Activated T-cell treated with anti-CD3 and anti-CD28 coated beads for 48 hours (primary cell): ENCODE data around the gene CEP57.
"Not testable (repeated sequence)": the region's sequence is repeated elsewhere in the genome, so short reads cannot be mapped to it uniquely, and the experiment has no call there.

Source experiments
- DNase-seq: peaks from one replicate; pipeline ENCODE4 v3.0.0-alpha.2; 2020; ENCODE audit warnings: low read depth

CEP57 gene

DNA sequence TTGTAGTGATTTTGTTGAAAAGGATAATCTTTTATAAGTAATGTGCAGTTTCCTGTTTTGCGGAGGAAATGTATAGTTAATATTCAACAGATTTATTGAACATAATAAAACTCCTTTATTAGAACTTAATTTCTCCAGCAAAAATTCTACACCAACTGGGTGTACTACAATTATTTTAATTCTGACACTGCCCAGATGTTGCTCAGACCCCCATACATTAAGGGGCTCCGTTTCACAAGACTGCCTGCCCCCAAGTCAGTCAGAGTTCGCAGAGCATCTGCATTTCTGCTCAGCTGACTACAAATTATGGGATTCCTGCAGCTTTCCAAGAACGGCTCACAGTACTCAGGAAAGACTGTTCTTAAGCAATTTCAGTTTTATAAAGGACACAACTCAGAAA is 6.2 kb downstream of the CEP57 start:
- no peak for DNase-seq

GRCh38 chr11:95799546-95799945 is 9.2 kb downstream of the CEP57 start:
- DNase-seq = no peak

GRCh38 chr11:95800438-95800837 is 10.1 kb downstream of the CEP57 start:
- no peak for DNase-seq

DNA sequence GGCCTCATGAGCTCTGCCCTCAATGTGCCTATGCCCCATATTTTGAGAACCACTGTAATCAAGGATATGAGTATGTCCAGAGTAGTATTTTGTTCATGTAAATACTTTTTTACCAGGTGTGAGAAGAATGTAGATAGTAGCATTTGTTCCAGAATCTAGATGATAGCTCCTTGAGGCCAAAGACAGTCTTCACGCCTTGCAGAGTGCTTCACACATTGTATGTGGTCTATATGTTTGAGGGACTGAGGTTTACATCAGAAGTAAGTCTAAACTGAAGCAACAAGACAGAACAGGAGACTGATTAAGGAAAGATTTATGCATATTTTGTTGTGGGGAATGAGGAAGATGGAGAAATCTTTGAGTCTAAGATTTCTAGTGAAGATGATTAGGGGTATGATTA is 12.5 kb downstream of the CEP57 start:
- no peak for DNase-seq

DNA sequence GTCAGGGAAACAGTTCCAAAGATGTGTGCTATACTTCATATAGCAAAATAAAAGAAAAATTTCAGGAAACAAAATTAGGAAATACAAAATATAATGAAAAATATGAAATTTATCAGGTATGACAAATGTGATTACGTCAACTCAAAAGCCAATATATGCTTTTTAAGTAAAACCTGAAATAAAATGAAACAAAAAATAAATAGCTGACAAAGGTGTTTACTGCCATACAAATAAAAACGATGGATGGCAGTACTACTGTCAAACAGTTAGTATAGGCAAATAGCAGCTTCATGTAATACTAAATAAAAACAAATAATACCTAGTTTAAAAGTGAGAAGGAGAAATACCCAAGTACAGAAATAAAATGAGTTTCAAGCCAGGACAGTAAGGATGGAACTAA is 13.7 kb downstream of the CEP57 start:
- DNase-seq = no peak

GRCh38 chr11:95805869-95806268 is 15.6 kb downstream of the CEP57 start:
- no peak for DNase-seq

DNA sequence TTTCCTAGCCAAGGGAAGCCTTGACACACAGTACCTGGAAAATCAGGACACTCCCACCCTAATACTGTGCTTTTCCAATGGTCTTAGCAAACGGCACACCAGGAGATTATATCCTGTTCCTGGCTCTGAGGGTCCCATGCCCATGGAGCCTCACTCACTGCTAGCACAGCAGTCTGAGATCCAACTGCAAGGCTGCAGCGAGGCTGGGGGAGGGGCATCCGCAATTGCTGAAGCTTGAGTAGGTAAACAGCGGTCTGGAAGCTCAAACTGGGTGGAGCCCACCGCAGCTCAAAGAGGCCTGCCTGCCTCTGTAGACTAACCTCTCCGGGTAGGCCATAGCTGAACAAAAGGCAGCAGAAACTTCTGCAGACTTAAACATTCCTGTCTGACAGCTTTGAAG is 16.2 kb downstream of the CEP57 start:
- DNase-seq = not testable (repeated sequence)

- not testable (repeated sequence) for DNase-seq
Observed at GRCh38 chr11:95811052-95811451, 20.8 kb downstream of the CEP57 start.

DNA sequence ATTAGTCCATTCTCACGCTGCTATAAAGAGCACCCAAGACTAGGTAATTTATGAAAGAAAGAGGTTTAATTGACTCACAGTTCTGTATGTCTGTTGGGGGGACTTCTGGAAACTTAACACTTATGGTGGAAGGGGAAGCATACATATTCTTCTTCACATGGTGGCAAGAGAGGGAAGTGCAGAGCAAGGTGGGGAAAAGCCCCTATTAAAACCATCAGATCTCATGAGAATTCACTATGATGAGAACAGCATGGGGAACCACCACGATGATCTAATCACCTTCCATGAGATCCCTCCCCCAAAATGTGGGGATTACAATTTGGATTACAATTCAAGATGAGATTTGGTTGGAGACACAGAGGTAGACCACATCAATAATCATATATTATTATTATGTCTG is 25.7 kb downstream of the CEP57 start:
- DNase-seq = no peak

DNA sequence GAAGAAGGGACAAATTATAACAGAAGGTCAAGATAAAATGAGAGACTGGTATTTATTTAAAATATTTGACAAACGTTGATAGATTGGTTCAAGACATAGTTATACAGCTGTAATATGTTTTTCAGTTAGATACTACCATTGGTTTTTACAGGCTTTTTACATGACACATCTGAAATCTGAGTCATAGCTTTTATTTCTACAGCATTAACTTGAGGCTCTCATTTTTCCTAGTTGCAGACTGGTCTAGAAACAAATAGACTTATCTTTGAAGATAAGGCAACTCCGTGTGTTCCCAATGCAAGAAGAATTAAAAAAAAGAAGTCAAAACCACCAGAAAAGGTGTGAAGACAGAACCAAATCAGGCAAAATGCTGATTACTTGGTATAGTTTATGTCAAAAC is 31.3 kb downstream of the CEP57 start:
- DNase-seq = no peak

DNA sequence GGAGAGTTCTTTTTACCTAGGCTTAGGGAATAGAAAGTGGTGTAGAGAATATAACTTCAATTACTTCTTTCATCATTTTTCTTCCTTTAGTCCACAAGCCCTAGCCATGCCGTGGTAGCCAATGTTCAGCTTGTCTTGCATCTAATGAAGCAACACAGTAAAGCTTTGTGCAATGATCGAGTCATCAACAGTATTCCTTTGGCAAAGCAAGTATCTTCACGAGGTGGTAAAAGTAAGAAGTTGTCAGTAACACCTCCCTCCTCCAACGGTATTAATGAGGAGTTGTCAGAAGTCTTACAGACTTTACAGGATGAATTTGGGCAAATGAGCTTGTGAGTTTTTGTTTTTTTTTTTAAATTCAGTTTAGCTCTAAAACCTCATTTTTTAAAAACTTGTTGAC is 37.4 kb downstream of the CEP57 start:
- no peak for DNase-seq

DNA sequence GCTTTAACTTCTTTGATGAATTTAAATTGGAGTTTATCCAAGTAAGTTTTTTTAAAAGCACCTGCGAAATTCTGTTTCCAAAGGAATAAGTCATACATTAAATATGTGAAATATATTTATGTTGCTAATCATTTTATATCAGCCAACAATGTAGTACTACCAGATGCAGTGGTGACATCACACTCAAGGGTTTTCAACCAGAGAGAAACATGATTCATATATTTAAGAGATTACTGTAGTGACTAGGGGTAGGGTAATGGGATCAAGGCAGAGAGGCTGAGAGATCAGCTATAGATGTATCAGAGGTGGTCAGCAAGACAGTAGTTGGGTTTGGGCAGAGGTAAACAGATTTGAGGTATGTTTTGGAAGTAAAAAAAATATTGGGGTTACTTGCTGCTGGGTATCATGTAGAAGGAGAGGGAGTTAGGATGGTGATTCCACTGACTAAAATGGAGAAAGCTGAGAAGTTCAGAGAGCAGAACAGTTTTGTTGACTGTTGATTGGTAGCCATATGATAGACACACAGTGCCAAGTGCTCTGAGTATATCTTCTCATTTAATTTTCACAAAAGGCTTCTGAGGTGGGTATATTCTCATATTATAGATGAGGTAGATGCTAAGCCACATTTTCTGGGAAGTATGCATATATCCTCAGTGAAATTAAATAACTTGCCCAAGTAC is 39.4 kb downstream of the CEP57 start:
- no peak for DNase-seq

GRCh38 chr11:95831198-95831883 is 41.0 kb downstream of the CEP57 start:
- DNase-seq = no peak

DNA sequence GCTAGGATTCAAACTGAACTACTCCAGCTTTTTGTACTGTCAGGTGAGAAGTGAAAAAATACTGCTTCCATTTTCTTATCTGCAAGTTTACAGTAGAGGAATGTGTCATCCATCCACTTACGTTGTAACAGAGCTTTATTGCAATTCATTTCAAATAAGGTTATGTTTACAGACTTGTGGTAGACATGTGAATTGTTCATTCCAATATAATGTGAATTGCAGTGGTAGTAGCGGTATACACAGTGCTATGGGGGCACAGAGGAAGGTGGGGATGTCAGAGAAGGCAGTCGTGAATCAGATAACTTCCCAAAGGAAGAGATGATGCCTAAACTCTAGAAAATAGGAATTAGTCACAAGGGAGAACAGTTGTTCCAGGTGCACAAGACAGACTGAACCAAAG is 42.5 kb downstream of the CEP57 start:
- no peak for DNase-seq

DNA sequence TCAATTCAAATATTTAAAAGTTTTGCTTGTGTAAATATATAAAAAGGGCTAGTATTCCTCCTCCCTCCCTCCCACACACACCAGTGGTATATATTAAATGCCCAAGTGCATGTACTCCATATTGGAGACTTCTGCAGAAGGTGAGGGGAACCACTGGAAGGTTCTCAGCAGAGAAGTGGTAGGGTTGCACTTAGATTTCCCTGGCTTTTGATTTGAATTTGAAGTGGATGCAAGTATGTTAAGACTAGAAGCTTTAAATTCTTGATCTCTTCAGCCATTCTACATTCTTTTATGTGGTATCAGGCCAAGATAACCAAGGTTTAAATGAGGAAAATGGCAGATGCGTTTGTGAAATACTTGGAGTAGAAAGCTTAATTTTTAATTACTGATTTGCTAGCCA is 43.1 kb downstream of the CEP57 start:
- DNase-seq = no peak

GRCh38 chr11:95835351-95835750 is 45.1 kb downstream of the CEP57 start:
- DNase-seq = no peak

DNA sequence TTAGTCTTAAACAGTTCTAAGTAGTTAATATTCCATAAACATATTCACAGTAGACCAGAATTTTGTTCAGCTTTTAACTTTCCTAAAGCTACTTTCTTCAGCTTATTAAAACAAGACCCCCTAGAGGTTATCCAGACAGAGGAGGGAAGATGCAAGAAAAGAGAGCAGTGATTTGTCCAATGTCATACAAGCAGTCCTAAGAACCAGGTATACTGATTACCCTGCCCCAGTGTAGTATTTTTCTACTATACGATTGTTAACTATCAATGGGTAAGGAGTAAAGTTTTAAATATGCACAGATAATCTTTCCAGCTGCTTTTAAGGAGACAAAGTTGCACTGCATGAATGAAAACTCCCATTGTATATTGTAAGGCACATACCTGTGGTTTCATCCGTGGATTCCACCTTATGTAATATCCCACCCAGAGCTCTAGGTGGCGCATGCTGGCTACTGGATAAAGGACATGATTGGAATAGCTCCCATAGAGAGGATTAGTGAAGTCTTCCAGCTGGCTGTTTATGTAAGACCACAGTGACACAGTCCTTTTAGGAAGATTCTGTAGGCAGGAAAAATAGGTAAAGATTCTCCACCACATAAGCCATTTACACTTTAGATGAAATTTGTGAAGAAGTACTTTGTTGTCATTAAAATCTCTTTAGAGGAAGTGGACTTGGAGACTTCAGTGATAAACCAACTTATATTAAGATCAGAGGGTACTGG is 45.6 kb downstream of the CEP57 start:
- peak; percentile 27 for DNase-seq

GRCh38 chr11:95845167-95845566 is 54.9 kb downstream of the CEP57 start:
- no peak for DNase-seq

DNA sequence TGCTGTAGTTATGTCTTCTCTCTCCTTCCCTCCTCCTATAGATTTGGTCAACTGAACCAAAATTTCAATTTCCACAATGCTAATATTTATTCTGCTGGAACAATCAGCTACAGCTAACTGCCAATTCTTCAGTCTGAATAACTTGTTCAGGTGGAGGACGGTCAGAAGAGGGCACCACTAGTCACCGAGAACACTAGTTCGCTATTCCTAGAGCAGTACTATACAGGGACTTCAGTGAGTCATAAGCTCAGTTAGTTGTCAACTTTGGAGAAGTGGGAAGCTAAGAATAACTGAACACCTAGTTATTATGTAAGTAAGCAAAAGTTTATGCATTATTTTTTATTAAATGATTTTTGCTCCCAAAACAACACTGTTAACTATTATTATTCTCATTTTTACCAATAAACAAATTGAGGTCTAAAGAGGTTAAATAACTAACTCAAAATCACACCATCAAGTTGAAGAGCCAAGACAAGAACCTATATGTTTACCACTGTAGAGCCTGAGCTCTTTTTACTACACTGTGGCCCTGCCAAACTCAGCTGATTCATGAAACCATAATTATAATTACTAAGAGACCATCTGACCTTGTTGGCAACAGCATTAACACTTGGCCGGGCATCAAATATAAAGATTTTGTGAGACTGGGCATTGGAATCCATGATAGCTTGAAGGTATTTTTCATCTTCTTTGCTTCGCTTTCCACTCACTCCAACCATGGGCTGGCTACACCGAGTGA is 59.0 kb downstream of the CEP57 start:
- DNase-seq = no peak

GRCh38 chr11:95850137-95850536 is 59.8 kb downstream of the CEP57 start:
- DNase-seq = no peak

GRCh38 chr11:95853138-95853537 is 62.8 kb downstream of the CEP57 start:
- no peak for DNase-seq

DNA sequence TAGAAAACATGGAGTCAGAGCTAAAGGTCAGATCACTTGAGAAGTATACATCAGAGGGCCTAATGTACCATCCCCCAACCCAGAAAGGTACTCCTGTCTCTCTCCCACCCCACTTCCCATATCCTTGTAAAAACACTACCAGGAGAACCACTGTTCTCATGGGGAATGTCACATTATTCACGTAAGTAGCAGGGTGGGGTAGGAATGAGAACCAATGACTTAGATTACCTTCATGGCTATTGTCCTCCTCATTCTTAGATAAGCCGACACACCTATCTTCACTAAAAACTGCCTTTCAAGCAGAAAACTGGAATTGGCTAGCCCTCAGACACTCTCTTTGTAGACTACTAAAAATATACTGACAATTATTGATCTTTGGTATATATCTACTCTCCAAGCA is 63.6 kb downstream of the CEP57 start:
- no peak for DNase-seq

GRCh38 chr11:95854362-95854761 is 64.1 kb downstream of the CEP57 start:
- DNase-seq = not testable (repeated sequence)
